ENCODE results near the gene KLKB1.

Gene KLKB1

DNA sequence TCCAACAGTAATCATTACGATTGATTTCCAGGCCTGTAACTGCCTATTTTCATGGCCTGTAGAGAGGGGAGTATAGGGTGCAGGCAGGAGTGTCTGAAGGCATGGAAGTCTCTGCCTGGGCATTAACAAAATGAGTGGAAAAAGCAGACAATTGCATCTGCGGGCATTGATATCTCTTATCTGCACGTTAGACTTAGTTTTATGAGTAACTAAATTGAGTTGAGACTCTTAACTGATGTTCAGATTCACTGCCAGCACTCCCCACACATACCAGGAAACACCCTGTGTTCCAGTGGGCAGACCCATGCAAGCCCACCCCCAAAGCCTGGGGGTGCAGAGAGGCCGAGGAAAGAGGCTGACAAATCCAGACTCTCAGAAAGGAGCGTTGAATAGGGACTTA lies 72.0 kb downstream of the KLKB1 start:
- Histone ChIP-seq H3K4me1 (ENCODE audit: control insufficient read depth, low read depth, low read length) (peaks cover 4% of the 10 kb centered on the region), H3K4me3 (ENCODE audit: low read length) (no peak overlapping the region), H3K9me3 (ENCODE audit: control insufficient read depth, low read depth, low read length) (no peaks in the 10 kb centered on the region), H3K27ac (ENCODE audit: low read length) (no peak overlapping the region), H3K27me3 (ENCODE audit: control insufficient read depth, insufficient read depth, low read length) (peaks cover 4% of the 10 kb centered on the region), H3K9ac (ENCODE audit: low read length) (no peak overlapping the region), H3K36me3 (ENCODE audit: control insufficient read depth, low read depth, low read length) (no peaks in the 10 kb centered on the region)

DNA sequence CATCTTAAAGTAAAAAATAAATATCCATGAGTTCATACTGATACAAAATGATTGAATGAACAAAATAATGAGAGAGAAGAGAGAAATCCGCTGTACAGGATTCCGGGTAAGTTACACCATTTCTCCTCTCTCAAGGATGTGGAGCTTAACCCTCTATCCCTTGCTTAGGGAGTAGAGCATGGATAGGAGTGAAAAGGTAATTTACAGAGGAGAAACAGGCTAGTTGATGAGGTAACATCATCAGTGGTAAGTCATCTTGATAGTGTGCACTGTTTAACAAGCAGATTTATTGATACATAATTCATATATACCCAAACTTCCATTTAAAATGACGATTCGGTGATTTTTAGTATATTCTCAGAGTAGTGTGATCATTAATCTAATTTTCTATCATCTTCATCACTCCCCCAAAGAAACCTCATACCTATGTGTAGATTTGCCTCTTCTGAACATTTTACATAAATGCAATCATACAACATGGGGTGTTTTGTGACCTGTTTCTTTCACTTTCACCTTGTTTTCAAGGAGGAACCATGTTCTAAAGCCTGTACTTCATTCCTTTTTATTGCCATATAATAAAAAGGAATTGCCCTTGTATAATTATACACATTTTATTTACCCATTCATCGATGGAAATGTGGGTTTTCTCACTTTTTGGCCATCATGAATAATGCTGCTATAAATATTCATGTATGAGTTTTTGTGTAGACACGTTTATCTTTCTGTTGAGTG lies 73.5 kb downstream of the KLKB1 start:
- no peaks in the 10 kb centered on the region for H3K9me3 ChIP-seq (ENCODE audit: control insufficient read depth, low read depth, low read length)
- H3K4me3 ChIP-seq (ENCODE audit: low read length) = no peak overlapping the region
- peaks cover 4% of the 10 kb centered on the region for H3K27me3 ChIP-seq (ENCODE audit: control insufficient read depth, insufficient read depth, low read length)
- H3K27ac ChIP-seq (ENCODE audit: low read length) = no peak overlapping the region
- H3K4me1 ChIP-seq (ENCODE audit: control insufficient read depth, low read depth, low read length) = peaks cover 4% of the 10 kb centered on the region
- no peaks in the 10 kb centered on the region for H3K36me3 ChIP-seq (ENCODE audit: control insufficient read depth, low read depth, low read length)
- H3K9ac ChIP-seq (ENCODE audit: low read length) = no peak overlapping the region

DNA sequence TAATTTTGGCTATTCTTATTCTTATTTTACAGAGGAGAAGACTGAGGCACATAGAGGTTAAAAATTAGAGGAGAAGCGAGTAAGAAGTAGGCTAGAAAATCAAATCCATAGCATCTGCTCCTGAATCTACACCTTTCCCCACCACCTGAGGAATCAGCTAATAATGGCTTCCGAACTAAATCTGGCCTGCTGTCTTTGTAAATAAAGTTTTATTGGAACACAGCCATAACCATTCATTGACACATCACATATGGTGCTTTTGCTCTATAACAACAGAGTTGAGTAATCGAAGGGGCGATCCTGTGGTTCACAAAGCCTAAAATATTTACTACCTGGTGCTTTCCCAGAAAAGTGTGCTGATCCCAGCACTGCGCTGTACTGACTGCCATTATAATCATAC lies 76.9 kb downstream of the KLKB1 start:
- Histone ChIP-seq H3K27me3 (ENCODE audit: control insufficient read depth, insufficient read depth, low read length) (no peaks in the 10 kb centered on the region), H3K9ac (ENCODE audit: low read length) (no peak overlapping the region), H3K27ac (ENCODE audit: low read length) (no peak overlapping the region), H3K4me3 (ENCODE audit: low read length) (no peak overlapping the region), H3K9me3 (ENCODE audit: control insufficient read depth, low read depth, low read length) (no peaks in the 10 kb centered on the region), H3K36me3 (ENCODE audit: control insufficient read depth, low read depth, low read length) (no peaks in the 10 kb centered on the region), H3K4me1 (ENCODE audit: control insufficient read depth, low read depth, low read length) (no peaks in the 10 kb centered on the region)

DNA sequence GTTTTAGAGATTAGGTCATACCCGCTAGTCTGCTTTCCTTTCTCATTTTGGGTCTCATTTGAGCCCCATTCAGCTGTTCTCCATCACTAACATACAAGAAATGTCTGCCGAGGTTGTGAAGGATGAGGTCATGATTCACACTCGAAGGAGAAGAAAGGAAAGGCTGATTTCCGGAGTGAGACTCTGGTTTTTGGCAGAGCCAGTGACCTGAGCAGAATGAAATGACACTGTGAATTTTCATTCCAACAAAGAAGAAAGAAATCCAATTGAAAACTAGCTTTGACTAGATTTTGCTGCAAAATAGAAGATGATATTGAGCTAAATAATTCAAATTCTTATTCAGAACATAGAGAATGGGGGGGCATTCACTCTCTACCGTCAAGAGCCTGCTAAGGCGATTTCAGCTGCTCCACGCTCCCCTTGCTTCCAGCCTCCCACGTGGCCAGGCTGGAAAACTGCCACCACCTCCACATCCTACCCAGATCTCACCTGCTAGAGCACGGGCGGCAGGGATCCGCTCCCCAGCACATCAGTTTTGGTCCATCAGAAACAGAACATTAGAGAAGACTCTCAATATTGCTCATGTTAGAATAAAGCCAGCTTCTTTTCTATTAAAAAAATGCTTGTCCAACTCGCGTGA lies 77.7 kb downstream of the KLKB1 start:
- H3K4me1 ChIP-seq (ENCODE audit: control insufficient read depth, low read depth, low read length) = no peaks in the 10 kb centered on the region
- H3K27me3 ChIP-seq (ENCODE audit: control insufficient read depth, insufficient read depth, low read length) = no peaks in the 10 kb centered on the region
- no peaks in the 10 kb centered on the region for H3K36me3 ChIP-seq (ENCODE audit: control insufficient read depth, low read depth, low read length)
- no peak overlapping the region for H3K27ac ChIP-seq (ENCODE audit: low read length)
- H3K4me3 ChIP-seq (ENCODE audit: low read length) = no peak overlapping the region
- H3K9me3 ChIP-seq (ENCODE audit: control insufficient read depth, low read depth, low read length) = no peaks in the 10 kb centered on the region
- no peak overlapping the region for H3K9ac ChIP-seq (ENCODE audit: low read length)

DNA sequence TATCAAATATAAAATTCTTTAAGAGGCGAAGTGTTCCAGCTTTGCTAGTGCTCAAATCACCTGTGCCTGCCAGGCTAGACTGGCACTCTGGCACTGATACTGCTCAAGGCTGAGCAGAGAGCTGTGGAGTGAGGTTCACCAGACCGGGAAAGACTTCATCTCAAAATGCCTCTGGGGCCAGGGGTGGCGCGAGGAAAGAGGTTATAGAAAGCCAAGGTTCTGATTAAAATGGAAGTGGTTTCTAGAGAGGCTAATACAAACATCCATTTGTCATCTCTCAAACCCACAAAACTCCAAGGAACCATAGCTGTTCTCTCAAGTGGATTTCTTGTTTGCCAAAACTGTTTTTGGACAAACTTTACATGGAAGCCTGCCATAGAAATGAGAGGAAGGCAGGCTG lies 80.2 kb downstream of the KLKB1 start:
- no peaks in the 10 kb centered on the region for H3K36me3 ChIP-seq (ENCODE audit: control insufficient read depth, low read depth, low read length)
- H3K27ac ChIP-seq (ENCODE audit: low read length) = no peak overlapping the region

DNA sequence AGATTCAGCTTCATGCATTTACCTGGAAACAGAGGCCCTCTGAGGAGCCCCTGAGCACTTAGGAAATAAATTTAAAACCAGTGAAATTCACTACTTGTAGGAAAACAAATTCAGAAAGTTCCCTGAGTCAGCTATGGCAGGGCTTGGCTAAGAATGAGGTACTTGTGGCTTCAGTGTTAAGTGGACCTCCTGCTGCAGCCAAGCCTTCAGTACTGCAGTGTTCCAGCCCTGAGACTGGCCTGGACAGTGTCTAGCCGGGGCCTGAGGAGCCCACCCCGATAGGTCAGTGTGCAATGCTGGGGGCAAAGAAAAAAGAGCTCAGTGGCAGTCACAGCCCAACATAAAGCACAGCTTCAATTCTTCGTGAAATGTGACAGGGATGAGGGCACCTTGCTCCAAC lies 80.6 kb downstream of the KLKB1 start:
- no peaks in the 10 kb centered on the region for H3K9me3 ChIP-seq (ENCODE audit: control insufficient read depth, low read depth, low read length)

More for the DNA sequence above, 80.2 kb downstream of the KLKB1 start:
- Histone ChIP-seq H3K4me3 (ENCODE audit: low read length) (no peak overlapping the region), H3K9ac (ENCODE audit: low read length) (no peak overlapping the region), H3K27me3 (ENCODE audit: control insufficient read depth, insufficient read depth, low read length) (no peaks in the 10 kb centered on the region), H3K4me1 (ENCODE audit: control insufficient read depth, low read depth, low read length) (no peaks in the 10 kb centered on the region), H3K9me3 (ENCODE audit: control insufficient read depth, low read depth, low read length) (no peaks in the 10 kb centered on the region)

More for the DNA sequence above, 80.6 kb downstream of the KLKB1 start:
- H3K4me1 ChIP-seq (ENCODE audit: control insufficient read depth, low read depth, low read length) = no peaks in the 10 kb centered on the region
- H3K27ac ChIP-seq (ENCODE audit: low read length) = no peak overlapping the region
- no peaks in the 10 kb centered on the region for H3K27me3 ChIP-seq (ENCODE audit: control insufficient read depth, insufficient read depth, low read length)
- no peak overlapping the region for H3K4me3 ChIP-seq (ENCODE audit: low read length)
- no peaks in the 10 kb centered on the region for H3K36me3 ChIP-seq (ENCODE audit: control insufficient read depth, low read depth, low read length)
- no peak overlapping the region for H3K9ac ChIP-seq (ENCODE audit: low read length)
